NCI-H69 (cell line): ENCODE results near the gene GTPBP10.

Experiments used
- DNase-seq: peaks from one replicate; lab custom pipeline; 2025; lab: John Stamatoyannopoulos, UW

GTPBP10 gene

GRCh38 chr7:90432752-90433151 lies 86.2 kb downstream of the GTPBP10 start:
- DNase-seq, result no peak

- DNase-seq, result no peak
Observed at GRCh38 chr7:90433221-90433620, 86.7 kb downstream of the GTPBP10 start.
